SK-N-SH treated with all-trans-retinoic acid at 6 μM for 48 hours (cell line): ENCODE data around the gene PGGHG.

Source experiments
- ATAC-seq: fragments of 200-7000 bp; cut with Tn5 transposase; 3 replicates; pipeline ENCODE4 v1.9.1; 2020; ENCODE audit warnings: mild to moderate bottlenecking, moderate library complexity
- ARNTL ChIP-seq: fragments of 450-650 bp; formaldehyde crosslinking; IDR thresholded peaks from 2 replicates; pipeline ENCODE4 v1.5.0; 2020; ENCODE audit warnings: low read depth, mild to moderate bottlenecking, moderate library complexity, borderline replicate concordance
- BACH2 ChIP-seq: fragments of 250-450 bp; sonication (Bioruptor Pico); IDR thresholded peaks from 2 replicates; pipeline ENCODE4 v1.9.0; 2021; ENCODE audit warnings: mild to moderate bottlenecking, borderline replicate concordance
- CSDC2 ChIP-seq: fragments of 250-450 bp; sonication (Bioruptor Pico); IDR thresholded peaks from 2 replicates; pipeline ENCODE4 v1.5.0; 2020; ENCODE audit warnings: mild to moderate bottlenecking, moderate library complexity
- ESRRG ChIP-seq: fragments of 250-450 bp; sonication (Bioruptor Pico); IDR thresholded peaks from 2 replicates; pipeline ENCODE4 v1.6.1; 2021; ENCODE audit warnings: mild to moderate bottlenecking
- GLIS3 ChIP-seq: fragments of 250-450 bp; sonication (Bioruptor Pico); IDR thresholded peaks from 2 replicates; pipeline ENCODE4 v1.5.0; 2020; ENCODE audit warnings: mild to moderate bottlenecking, moderate library complexity
- ISL1 ChIP-seq: fragments of 250-450 bp; sonication (Bioruptor Pico); IDR thresholded peaks from 2 replicates; pipeline ENCODE4 v2.1.2; 2022; ENCODE audit warnings: mild to moderate bottlenecking, moderate library complexity
- PPARA ChIP-seq: fragments of 250-450 bp; sonication (Bioruptor Pico); IDR thresholded peaks from 2 replicates; pipeline ENCODE4 v1.5.0; 2020; ENCODE audit warnings: mild to moderate bottlenecking, borderline replicate concordance
- RARB ChIP-seq: fragments of 250-450 bp; sonication (Bioruptor Pico); IDR thresholded peaks from 2 replicates; pipeline ENCODE4 v1.8.0; 2021; ENCODE audit warnings: mild to moderate bottlenecking, moderate library complexity
- SNAI2 ChIP-seq: fragments of 250-450 bp; sonication (Bioruptor Pico); IDR thresholded peaks from 2 replicates; pipeline ENCODE4 v1.5.0; 2020; ENCODE audit warnings: mild to moderate bottlenecking, moderate library complexity
- TCF4 ChIP-seq: fragments of 250-450 bp; sonication (Bioruptor Pico); IDR thresholded peaks from 2 replicates; pipeline ENCODE4 v1.8.0; 2021; ENCODE audit warnings: mild to moderate bottlenecking, moderate library complexity, borderline replicate concordance
- TOX ChIP-seq: fragments of 250-450 bp; sonication (Bioruptor Pico); IDR thresholded peaks from 2 replicates; pipeline ENCODE4 v1.8.0; 2021; ENCODE audit warnings: mild to moderate bottlenecking, moderate library complexity, borderline replicate concordance
- ZC3H10 ChIP-seq: fragments of 250-450 bp; sonication (Bioruptor Pico); IDR thresholded peaks from 2 replicates; pipeline ENCODE4 v1.5.1; 2021; ENCODE audit warnings: mild to moderate bottlenecking, moderate library complexity
- ZFP3 ChIP-seq: fragments of 250-450 bp; sonication (Bioruptor Pico); IDR thresholded peaks from 2 replicates; pipeline ENCODE4 v1.5.0; 2020; ENCODE audit warnings: mild to moderate bottlenecking, moderate library complexity
- ZFP30 ChIP-seq: fragments of 450-650 bp; formaldehyde crosslinking; IDR thresholded peaks from 2 replicates; pipeline ENCODE4 v1.5.0; 2022; ENCODE audit warnings: mild to moderate bottlenecking, moderate library complexity
- ZNF565 ChIP-seq: fragments of 450-650 bp; formaldehyde crosslinking; conservative IDR thresholded peaks from 2 replicates; pipeline ENCODE4 v1.5.0; 2020; ENCODE audit warnings: low read depth, mild to moderate bottlenecking, moderate library complexity
- ZNF70 ChIP-seq: fragments of 450-650 bp; formaldehyde crosslinking; IDR thresholded peaks from 2 replicates; pipeline ENCODE4 v1.5.0; 2020; ENCODE audit warnings: mild to moderate bottlenecking, moderate library complexity
- ZNF8 ChIP-seq: fragments of 450-650 bp; formaldehyde crosslinking; IDR thresholded peaks from 2 replicates; pipeline ENCODE4 v1.5.0; 2020; ENCODE audit warnings: mild to moderate bottlenecking, moderate library complexity
- TF ChIP-seq, protein P1 (sequence below): fragments of 250-450 bp; sonication (Bioruptor Pico); IDR thresholded peaks from 2 replicates; pipeline ENCODE4 v1.8.0; 2021; ENCODE audit warnings: low read depth, mild to moderate bottlenecking, moderate library complexity, borderline replicate concordance
- TF ChIP-seq, protein P2 (sequence below): fragments of 250-450 bp; sonication (Bioruptor Pico); IDR thresholded peaks from 2 replicates; pipeline ENCODE4 v1.5.1; 2021; ENCODE audit warnings: mild to moderate bottlenecking, moderate library complexity
- TF ChIP-seq, protein P3 (sequence below): fragments of 250-450 bp; sonication (Bioruptor Pico); IDR thresholded peaks from 2 replicates; pipeline ENCODE4 v1.5.1; 2020; ENCODE audit warnings: low read depth, mild to moderate bottlenecking, moderate library complexity
- TF ChIP-seq, protein P4 (sequence below): fragments of 250-450 bp; sonication (Bioruptor Pico); IDR thresholded peaks from 2 replicates; pipeline ENCODE4 v1.5.0; 2020; ENCODE audit warnings: mild to moderate bottlenecking, moderate library complexity

Gene PGGHG

DNA sequence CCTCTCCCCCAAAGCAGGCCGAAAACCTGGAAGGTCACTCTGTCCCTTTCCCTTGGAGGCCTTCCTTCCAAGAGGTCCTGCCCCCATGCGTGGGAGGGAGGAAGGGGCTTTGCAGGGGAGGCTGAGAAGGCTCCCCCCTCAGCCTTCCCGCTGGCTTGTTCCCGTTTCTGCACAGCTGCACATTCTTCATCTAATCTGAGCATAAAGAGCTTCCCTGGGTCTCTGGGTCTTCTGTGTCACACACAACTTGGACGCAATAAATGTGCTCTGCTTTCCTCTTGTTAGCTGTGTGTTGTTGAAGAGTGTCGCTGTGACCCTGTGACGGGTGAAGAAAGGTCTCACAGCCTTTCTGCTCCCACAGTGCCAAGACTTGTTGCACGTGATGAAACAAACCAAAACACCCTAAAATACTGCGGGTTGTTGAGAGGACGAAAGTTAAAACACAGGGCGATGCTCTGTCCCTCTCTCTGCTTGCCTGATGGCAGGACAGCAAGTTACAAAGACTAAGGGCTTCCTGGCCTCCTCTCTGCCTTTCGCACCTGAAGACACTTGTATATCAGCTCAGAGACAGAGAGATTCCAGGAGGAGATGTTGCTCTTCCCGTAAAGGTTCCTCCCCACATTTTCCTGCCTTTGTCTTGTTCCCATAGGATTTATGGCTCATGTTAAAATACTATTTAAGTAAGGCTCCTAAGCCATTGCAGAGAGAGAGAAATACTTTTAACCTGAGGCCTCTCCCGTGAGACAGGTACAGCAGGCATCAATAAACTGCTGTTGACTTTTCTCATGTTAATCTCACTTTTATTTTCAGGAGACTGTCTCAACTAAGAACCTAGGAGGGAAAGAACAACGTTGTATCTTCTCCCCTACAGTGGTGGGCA, 47.1 kb downstream of the PGGHG start:
- TF ChIP-seq ZFP3 (CRISPR knock-in tag) (no peak), GLIS3 (no peak), TCF4 (no peak), ARNTL (no peak), SNAI2 (CRISPR knock-in tag) (no peak), TOX (CRISPR knock-in tag) (no peak), ZNF565 (CRISPR knock-in tag) (no peak)
- TF ChIP-seq, protein P1, sequence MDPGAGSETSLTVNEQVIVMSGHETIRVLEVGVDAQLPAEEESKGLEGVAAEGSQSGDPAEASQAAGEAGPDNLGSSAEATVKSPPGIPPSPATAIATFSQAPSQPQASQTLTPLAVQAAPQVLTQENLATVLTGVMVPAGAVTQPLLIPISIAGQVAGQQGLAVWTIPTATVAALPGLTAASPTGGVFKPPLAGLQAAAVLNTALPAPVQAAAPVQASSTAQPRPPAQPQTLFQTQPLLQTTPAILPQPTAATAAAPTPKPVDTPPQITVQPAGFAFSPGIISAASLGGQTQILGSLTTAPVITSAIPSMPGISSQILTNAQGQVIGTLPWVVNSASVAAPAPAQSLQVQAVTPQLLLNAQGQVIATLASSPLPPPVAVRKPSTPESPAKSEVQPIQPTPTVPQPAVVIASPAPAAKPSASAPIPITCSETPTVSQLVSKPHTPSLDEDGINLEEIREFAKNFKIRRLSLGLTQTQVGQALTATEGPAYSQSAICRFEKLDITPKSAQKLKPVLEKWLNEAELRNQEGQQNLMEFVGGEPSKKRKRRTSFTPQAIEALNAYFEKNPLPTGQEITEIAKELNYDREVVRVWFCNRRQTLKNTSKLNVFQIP = no peak
- ATAC-seq = no peak

DNA sequence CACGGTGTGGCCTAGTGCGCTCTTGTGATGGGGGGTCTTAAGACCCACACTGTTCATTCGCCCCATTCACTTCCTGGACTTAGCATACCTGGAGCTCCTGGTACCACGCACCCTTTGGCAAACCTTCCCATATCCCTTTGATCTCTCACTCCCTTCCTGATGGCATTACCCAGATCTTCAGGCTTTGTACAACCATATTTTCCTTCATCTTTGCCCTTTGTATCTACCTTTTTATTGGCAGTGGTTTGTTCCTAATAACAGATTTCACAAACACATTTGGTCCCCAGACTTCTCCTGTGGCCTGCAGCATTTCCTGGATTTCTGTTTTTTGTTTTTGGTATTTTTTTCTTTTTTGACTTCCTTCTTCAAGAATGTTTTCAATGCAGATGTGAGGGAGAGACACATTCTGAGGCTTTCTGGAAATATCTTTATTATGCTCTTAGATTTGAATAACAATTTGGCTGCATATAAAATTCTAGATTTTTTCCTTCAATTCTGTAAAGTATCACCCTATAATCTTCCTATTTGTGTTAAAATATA, 47.8 kb downstream of the PGGHG start:
- no peak for ATAC-seq
- TF ChIP-seq ZC3H10 (no peak), TCF4 (no peak), TOX (CRISPR knock-in tag) (no peak), CSDC2 (CRISPR knock-in tag) (no peak), GLIS3 (no peak), ESRRG (CRISPR knock-in tag) (no peak), ZNF70 (CRISPR knock-in tag) (no peak), RARB (CRISPR knock-in tag) (no peak), SNAI2 (CRISPR knock-in tag) (no peak), ZNF565 (CRISPR knock-in tag) (no peak), ARNTL (no peak), ZFP30 (CRISPR knock-in tag) (no peak), ZNF8 (CRISPR knock-in tag) (no peak), BACH2 (no peak), PPARA (CRISPR knock-in tag) (no peak), ISL1 (CRISPR knock-in tag) (no peak)
- TF ChIP-seq, protein P2, sequence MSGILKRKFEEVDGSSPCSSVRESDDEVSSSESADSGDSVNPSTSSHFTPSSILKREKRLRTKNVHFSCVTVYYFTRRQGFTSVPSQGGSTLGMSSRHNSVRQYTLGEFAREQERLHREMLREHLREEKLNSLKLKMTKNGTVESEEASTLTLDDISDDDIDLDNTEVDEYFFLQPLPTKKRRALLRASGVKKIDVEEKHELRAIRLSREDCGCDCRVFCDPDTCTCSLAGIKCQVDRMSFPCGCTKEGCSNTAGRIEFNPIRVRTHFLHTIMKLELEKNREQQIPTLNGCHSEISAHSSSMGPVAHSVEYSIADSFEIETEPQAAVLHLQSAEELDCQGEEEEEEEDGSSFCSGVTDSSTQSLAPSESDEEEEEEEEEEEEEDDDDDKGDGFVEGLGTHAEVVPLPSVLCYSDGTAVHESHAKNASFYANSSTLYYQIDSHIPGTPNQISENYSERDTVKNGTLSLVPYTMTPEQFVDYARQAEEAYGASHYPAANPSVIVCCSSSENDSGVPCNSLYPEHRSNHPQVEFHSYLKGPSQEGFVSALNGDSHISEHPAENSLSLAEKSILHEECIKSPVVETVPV = no peak
- TF ChIP-seq, protein P3, sequence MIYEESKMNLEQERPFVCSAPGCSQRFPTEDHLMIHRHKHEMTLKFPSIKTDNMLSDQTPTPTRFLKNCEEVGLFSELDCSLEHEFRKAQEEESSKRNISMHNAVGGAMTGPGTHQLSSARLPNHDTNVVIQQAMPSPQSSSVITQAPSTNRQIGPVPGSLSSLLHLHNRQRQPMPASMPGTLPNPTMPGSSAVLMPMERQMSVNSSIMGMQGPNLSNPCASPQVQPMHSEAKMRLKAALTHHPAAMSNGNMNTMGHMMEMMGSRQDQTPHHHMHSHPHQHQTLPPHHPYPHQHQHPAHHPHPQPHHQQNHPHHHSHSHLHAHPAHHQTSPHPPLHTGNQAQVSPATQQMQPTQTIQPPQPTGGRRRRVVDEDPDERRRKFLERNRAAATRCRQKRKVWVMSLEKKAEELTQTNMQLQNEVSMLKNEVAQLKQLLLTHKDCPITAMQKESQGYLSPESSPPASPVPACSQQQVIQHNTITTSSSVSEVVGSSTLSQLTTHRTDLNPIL = no peak
- TF ChIP-seq, protein P1 = no peak
- TF ChIP-seq, protein P4, sequence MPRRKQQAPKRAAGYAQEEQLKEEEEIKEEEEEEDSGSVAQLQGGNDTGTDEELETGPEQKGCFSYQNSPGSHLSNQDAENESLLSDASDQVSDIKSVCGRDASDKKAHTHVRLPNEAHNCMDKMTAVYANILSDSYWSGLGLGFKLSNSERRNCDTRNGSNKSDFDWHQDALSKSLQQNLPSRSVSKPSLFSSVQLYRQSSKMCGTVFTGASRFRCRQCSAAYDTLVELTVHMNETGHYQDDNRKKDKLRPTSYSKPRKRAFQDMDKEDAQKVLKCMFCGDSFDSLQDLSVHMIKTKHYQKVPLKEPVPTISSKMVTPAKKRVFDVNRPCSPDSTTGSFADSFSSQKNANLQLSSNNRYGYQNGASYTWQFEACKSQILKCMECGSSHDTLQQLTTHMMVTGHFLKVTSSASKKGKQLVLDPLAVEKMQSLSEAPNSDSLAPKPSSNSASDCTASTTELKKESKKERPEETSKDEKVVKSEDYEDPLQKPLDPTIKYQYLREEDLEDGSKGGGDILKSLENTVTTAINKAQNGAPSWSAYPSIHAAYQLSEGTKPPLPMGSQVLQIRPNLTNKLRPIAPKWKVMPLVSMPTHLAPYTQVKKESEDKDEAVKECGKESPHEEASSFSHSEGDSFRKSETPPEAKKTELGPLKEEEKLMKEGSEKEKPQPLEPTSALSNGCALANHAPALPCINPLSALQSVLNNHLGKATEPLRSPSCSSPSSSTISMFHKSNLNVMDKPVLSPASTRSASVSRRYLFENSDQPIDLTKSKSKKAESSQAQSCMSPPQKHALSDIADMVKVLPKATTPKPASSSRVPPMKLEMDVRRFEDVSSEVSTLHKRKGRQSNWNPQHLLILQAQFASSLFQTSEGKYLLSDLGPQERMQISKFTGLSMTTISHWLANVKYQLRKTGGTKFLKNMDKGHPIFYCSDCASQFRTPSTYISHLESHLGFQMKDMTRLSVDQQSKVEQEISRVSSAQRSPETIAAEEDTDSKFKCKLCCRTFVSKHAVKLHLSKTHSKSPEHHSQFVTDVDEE (CRISPR knock-in tag) = no peak

DNA sequence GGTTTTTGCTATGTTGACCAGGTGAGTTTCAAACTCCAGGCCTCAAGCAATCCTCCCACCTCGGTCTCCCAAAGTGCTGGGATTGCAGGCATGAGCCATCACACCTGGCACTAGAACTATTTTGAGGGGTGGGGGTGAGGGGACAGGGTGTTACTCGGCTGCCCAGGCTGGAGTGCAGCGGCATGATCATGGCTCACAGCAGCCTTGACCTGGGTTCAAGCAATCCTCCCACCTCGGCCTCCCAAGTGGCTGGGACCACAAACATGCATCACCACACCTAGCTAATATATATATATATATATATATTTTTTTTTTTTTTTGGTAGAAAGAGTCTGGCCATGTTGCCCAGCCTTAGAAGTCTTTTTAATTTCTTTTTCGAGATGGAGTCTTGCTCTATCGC, 48.8 kb downstream of the PGGHG start:
- TF ChIP-seq, protein P4 (CRISPR knock-in tag) = no peak
- TF ChIP-seq TOX (CRISPR knock-in tag) (no peak), GLIS3 (no peak), ZFP3 (CRISPR knock-in tag) (no peak), ZFP30 (CRISPR knock-in tag) (no peak), ZNF565 (CRISPR knock-in tag) (no peak), ZNF8 (CRISPR knock-in tag) (no peak)
- no peak for ATAC-seq
